GM18868 (cell line): ENCODE results near the gene NDUFC2.
"Not testable (repeated sequence)": the region's sequence is repeated elsewhere in the genome, so short reads cannot be mapped to it uniquely, and the experiment has no call there.

ENCODE experiments used
- ATAC-seq: cut with Tn5 transposase; IDR thresholded peaks from one replicate; pipeline ENCODE4 v1.9.1; 2021; ENCODE audit warnings: mild to moderate bottlenecking, moderate library complexity; ENCODE audit not compliant: unreplicated experiment

NDUFC2 gene

DNA sequence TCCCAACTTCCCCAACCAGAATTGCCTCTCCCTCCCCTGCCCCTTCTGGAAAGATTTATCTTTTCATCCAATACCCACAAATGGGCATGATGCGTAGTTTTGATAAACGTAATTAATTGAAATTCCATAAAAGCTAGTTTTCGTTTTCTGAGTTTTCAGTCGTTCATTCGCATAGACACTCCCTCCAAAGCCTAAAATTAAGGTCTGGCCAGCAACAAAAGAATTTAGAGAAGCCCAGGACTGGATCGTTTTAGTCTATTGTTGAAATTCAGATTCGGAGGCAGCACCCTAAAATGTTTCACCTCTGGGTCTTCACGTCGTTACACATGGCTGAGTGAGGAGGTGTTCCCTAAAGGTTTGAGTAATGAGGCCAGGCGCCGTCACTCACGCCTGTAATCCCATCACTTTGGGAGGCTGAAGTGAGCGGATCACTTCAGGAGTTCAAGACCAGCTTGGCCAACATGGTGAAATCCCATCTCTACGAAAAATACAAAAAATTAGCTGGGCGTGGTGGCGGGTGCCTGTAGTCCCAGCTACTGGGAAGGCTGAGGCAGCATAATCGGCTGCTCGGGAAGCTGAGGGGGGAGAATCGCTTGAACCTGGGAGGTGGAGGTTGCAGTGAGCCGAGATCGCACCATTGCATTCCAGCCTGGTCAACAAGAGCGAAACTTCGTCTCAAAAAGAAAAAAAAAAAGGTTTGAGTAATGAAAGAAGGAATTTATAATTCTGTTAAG is 589 bp upstream of the NDUFC2 start:
- no peak for ATAC-seq

DNA sequence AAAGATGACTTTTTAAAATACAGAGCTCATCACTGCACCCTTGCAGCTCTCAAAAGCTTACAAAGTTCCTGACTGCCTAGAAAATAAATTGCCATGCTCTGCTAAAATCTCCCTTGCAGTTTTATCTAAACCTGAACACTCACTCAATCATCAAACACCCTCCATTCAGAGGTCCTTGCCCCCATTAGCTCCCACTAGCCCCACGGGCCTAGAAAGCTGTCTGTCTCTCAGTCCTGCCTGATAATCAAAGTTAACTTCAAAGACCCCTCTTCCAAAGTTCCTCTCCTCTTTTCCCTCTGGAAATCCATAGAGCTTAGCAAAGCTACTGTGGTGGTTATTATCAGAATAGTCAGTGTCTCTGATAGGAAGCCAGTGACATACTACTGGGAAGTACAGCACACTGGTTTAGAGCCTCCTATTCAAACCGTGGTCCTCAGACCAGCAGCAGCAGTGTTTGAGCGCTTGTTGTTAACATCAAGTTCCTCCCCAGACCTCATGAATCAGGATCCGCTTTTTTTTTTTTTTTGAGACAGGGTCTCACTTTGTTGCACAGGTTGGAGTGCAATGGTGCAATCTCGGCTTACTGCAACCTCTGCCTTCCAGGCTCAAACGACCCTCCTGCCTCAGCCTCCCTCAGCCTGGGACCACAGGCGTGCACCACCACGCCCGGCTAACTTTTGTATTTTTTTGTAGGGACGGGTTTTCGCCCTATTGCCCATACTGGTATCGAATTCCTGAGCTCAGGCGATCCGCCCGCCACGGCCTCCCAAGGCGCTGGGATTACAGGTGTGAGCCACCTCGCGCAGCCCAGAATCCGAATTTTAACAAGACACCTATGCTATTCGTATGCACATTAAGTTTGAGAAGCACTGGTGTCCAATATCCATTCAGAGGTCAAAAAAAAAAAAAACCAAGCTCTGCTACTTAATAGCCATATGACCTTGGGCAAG is 1.2 kb downstream of the NDUFC2 start:
- ATAC-seq: no peak

DNA sequence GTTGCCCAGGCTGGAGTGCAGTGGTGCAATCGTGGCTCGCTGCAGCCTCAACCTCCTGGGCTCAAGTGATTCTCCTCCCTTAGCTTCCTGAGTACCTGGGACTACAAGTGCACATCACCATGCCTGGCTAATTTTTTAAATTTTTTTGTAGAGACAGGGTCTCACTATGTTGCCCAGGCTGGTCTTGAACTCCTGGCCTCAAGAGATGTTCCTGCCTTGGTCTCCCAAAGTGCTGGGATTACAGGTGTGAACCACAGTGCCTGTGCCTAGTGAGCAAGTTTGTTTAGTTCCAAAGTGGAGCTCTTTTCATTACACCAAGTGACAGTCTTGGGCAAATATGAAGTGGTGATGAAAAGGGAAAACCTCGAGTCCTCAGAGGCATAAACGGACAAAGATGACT is 2.1 kb downstream of the NDUFC2 start:
- ATAC-seq: not testable (repeated sequence)

DNA sequence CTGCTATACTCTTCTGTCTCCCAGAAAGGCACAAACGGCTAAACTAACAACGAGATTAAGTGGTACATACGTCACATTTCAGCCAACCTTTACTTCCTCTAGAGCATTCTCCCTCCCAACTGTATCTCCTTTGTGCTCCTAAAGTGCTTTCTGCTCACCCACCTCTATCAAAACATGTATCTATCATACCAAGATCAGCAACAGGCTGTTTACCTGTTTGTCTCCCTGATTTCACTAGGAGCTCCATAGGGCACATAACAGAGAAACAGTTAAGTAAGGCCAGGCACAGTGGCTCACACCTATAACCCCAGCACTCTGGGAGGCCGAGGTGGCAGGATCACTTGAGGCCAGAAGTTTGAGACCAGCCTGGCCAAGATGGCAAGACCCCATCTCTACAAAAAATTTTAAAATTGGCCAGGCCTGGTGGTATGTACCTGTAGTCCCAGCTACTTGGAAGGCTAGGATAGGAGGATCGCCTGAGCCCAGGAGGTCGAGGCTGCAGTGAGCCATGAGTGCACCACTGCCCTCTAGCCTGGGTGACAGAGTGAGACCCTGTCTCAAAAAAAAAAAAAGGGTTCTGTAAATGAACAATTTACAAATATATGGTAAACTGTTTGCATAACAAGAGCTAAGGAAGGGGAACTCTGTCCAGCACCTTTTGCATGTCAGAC is 2.8 kb downstream of the NDUFC2 start:
- no peak for ATAC-seq

DNA sequence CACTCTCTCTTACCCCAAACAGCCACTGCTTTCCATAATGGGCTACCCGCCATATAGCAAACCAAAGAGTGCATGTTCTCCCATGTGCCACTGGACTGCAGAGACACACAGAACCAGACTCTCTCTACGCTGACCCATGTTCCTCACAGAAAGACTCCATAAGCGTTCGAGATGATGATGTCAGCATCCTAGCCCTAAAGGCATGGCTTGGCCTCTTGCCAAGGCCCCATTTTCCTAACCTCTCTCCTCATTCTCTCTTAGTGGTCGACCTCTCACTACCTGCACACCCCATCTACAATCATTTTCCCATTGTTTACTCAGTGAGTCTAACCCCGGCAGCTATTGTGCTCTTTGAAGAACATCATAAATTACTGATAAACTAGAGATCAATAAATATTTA is 4.9 kb downstream of the NDUFC2 start:
- ATAC-seq: no peak

DNA sequence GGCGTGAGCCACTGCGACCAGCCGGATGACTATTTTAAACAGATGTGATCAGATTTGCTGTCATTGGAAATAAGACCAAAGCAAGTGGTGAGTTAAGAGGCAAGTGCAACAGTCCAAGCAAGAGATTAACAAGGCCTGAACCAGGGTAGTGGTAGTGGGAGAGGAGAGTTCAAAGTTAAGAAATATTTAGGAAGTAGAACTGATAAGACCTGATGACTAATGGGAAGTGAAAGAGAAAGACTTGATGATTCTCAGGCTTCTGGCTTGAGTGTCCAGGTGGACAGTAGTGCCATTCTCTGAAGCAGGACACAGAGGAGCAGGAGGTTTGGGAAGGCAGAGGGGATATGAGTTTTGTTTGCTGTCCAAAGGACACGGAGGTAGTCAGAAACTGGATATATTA is 7.2 kb downstream of the NDUFC2 start:
- ATAC-seq: no peak

DNA sequence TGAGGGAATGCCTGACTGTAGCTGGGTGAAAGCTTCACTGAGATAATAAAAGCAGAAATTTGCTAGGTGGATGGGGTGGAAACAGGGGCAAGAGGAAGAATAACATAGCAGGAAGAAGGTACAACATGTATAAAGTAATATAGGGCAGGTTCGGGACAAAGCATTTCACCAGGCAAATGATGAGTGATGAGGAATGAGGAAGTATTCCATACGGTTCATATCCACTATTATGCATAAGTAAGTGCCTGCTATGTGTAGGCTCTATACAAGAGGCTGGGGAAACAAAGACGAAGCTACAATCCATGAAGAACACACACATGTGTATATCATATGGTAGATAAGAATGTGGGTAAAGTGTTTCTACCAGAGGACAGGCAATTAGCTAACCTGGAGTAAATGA is 7.9 kb downstream of the NDUFC2 start:
- ATAC-seq: no peak

DNA sequence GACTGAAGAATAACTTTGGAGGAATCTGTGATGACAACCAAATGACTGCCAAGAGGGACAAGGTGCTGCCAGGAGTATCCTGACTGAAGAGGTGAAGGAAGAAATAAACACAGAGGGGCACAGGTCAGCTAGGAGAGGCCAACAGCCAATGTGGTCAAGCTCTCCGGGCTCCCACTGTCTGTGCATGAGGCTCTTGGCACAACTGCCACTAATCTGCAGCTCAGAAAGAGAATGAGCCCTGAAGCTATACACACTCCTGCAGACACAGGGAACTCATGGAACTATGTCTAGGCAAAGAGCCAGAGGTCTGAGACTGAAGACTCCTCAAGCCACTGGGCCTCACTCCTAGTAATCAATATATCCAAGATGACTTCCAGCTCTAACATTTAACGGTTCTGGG is 9.0 kb downstream of the NDUFC2 start:
- no peak for ATAC-seq

DNA sequence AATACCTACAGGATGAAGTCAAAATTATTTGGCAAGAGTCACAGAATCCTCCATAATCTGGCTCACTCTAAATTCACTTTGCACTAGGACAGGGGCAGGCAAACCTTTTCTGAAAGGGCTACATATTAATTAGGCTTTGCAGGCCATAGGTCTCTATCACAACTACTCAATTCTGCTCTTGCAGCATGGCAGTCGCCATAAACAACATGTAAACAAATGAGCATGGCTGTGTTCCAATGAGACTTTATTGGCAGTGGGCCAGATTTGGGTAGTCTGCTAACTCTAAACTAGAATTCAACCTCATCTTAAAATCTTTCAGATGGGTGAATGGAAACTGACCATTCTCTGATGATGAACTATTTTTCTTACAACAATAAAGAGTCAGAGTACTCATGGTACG is 10.2 kb downstream of the NDUFC2 start:
- no peak for ATAC-seq

DNA sequence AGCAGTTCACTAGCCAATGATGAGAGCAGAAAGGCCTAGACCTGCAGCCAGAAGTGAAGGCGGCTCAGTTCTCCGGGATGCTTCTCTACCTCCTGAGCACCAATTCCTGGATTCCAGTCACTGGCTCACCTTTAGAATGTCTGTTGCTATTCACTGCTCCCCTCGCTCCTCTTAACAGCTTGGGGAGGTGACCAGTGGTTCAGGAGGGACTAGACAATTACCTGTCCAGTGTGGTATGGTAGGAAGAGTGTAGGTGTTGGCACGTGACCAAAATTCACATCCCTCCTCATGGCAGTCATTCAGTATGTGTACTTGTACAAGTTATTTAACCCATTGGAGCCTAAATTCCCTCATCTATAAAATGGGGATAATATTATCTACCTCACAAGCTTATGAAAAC is 12.0 kb downstream of the NDUFC2 start:
- ATAC-seq: no peak

DNA sequence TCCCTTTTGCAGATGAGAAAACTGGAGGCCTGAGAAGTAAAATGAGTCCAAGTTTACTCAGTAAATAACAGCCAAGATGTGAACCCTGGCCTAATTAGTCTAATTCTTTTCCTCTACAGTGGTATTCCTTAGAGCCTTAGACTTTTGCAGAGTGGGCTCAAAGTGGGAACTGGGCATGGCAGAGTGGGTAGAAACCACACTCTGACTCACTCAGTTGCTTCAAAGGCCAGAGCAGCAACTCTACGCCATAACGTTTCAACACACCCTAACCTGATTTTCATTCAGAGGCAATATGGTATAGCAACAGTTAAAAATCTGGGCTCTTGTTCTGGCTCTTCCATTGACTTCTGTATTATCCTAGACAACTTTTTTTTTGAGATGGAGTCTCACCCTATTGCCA is 13.2 kb downstream of the NDUFC2 start:
- no peak for ATAC-seq

DNA sequence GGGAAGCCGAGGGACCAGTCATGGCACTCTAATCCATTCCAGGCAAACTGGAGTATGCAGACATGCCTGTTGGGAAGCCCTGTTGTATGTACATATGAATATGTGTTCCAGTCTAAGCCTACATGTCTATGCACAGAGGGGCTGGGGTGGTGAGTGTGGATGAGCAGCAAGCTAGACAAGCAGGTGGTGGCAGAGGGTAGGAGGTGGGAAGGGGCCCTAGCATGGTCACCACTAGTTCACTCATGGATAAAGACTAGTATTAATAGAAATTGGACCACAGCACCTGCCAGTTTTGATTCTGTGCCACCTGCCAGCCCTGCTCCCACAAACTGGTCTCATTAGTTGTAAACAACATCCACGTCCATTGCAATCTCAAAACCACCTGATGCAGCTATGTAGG is 14.5 kb downstream of the NDUFC2 start:
- ATAC-seq: no peak

DNA sequence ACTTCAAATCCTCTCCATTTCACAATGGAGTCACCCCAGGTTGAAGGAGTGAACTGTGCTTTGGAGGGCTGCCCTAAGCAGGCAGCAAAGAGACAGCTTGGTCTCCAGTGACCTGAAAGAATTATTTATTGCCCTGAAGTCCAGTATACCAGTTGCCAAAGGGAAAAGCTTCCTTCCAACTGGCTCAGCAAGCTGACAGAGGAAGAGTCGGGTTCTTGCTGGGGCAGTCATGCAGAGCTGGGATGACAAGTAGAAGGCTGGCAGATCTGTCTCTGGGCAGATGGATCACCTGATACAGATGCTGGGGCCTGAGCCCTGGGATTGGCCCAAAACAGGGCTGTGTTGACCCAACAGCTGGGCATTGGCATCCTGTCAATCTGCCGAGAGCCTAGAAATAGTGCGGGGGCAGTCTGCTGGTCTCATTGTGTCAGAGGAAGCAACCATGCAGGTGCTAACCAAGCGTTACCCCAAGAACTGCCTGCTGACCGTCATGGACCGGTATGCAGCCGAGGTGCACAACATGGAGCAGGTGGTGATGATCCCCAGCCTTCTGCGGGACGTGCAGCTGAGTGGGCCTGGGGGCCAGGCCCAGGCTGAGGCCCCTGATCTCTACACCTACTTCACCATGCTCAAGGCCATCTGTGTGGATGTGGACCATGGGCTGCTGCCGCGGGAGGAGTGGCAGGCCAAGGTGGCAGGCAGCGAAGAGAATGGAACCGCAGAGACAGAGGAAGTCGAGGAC is 16.1 kb downstream of the NDUFC2 start, which contains the start of gene THRSP:
Gene THRSP (plus strand): TSS at position 422 of the 742 bp plus-strand sequence. CDS start 21 bp downstream, at position 443.
- ATAC-seq: no peak

DNA sequence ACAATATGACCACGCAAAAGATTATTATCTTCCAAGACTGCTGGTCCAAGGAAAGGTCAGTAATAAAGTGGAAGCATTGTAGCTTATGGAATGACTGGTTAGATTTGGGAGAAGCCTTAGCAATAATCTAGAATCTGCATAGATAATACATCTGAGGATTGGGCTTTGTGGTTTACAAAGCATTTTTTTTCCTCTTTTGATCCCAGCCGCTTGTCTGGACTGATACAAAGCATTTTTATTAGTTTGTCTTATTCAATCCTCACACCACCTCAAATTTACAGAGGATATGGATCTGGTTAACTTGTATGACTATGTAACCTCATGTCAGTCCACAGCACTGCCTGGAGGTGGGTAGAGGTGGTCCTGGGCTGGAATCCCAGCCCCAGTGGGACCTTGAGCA is 17.0 kb downstream of the NDUFC2 start:
- no peak for ATAC-seq

DNA sequence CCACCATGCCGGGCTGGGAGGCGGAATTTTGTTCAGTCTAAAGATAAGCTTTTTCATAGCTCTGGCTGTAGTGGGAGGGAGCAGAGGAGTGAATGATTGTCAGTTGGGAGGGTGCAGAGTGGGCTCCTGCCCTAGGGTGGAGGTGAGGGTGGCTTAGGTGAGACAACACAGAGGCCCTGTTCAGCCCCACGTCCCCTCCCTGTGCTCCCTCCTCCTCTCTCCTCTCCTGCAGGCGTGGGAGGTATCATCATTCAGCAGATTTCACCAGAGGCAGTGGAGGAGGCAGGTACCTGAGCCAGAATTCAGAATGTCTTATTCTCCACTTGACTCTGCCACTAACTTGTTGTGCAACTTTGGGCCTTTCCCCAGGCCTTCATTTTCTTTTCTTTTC is 17.7 kb downstream of the NDUFC2 start:
- no peak for ATAC-seq

DNA sequence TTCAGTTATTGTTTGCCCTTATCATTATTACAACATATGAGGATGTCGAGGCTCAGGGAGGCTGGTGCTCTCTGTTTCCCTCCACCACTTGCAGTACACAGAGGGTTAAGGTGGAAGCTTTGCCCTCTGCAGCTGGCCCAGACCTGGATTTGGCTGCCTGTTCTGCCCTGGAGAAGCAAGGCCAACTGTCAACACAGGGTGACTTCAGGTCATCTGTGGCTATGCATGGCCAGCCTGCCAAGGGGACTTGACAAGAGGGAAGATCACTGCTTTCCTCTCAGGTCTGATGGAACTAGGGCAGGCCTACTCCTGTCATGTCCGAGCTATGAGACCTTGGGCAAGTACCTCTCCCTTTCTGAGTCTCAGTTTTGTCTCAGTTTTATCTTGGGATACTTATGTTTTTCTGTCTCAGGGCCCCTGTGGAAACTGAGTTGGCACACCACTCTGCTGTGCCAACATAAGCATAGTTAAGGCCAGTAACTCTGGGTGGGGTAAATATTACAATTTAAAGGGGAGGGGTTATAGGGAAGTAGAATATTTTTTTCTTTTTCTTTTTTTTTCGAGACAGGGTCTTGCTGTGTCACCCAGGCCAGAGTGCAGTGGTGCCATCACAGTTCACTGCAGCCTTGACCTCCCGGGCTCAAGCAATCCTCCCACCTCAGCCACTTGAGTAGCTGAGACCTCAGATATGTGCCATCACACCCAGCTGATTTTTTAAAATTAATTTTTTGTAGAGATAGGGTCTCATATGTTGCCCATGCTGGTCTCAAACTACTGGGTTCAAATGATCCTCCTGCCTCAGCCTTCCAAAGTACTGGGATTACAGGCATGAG is 18.4 kb downstream of the NDUFC2 start:
- ATAC-seq: no peak

DNA sequence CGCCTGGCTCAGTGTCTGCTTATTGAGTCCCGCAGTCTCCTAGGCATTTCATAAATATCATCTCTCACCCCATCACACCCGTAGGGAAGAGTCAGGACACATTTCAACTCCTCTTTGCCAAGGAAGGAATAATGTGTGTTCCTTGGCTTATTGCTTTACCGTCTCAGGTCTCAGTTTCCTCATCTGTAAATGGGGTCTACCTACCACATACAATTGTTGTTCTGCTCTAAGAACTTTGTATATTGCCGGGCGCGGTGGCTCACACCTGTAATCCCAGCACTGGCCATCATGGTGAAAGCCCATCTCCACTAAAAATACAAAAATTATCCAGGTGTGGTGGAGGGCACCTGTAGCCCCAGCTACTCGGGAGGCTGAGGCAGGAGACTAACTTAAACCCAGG is 19.1 kb downstream of the NDUFC2 start:
- no peak for ATAC-seq

DNA sequence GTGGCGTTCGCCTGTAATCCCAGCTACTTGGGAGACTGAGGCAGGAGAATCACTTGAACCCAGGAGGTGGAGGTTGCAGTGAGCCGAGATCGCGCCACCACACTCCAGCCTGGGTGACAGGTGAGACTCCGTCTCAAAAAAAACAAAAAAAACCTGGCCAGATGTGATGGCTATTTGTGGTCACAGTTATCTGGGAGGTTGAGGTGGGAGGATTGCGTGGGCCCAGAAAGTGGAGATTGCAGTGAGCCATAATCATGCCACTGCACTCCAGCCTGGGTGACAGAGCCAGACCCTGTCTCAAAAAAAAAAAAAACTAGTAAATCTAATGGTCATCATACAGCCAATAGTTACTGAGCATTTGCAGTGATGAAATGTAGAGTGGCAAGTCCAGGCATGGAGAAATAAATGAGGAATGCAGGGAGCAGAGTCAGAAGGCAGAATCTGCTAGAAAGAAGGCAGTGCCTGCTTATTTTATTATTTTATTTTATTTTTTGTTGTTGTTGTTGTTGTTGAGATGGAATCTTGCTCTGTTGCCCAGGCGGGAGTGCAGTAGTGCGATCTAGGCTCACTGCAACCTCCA is 19.8 kb downstream of the NDUFC2 start:
- ATAC-seq: not testable (repeated sequence)

DNA sequence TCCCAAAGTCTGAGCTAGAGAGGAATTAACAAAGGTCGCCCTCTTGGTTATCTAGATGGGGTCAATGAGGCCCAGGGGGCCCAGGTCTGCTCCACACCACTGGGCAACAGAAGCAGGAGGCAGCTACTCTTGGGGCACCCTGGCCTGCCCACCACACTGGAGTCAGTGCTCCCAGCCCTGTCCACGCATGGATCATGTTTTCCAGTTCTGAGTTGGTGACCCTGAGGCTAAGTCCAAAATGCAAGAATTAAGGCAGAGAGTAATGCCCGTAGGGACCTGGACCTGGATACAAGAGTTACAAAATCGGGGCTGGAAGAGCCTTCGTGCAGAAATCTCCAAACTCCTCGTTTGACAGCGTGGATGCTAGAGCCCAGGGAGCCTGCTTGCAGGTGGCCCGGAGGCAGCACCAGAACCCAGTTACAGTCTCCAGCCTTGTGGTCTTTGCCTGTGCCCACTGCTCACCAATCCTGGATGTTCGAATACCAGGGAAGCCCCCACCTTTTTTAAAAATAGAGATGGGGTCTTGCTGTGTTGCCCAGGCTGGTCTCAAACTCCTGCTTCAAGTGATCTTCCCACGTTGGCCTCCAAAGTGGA is 22.1 kb downstream of the NDUFC2 start:
- ATAC-seq: no peak
